Rectal smooth muscle tissue (tissue), 1 donor: ENCODE data around the gene NR2C2.

Experiments used
- H3K27ac ChIP-seq: one replicate; pipeline ENCODE4 v1.7.0; 2013; ENCODE audit warnings: low read depth, low read length, inconsistent platforms
- H3K27me3 ChIP-seq: one replicate; pipeline ENCODE4 v1.7.0; 2013; ENCODE audit warnings: low read length; ENCODE audit not compliant: control insufficient read depth, insufficient read depth
- H3K36me3 ChIP-seq: one replicate; pipeline ENCODE4 v1.7.0; 2013; ENCODE audit warnings: low read length; ENCODE audit not compliant: control insufficient read depth, insufficient read depth
- H3K4me1 ChIP-seq: one replicate; pipeline ENCODE4 v1.7.0; 2013; ENCODE audit warnings: low read length; ENCODE audit not compliant: control insufficient read depth, insufficient read depth
- H3K4me3 ChIP-seq: one replicate; pipeline ENCODE4 v1.7.0; 2013; ENCODE audit warnings: low read length
- H3K9ac ChIP-seq: one replicate; pipeline ENCODE4 v1.7.0; 2013; ENCODE audit warnings: low read length

NR2C2 gene

GRCh38 chr3:14913071-14913925, 34.1 kb upstream of the NR2C2 start:
- Histone ChIP-seq H3K27ac (no peak overlapping the region), H3K4me3 (no peak overlapping the region), H3K27me3 (no peaks in the 10 kb centered on the region), H3K9ac (no peak overlapping the region), H3K36me3 (peaks cover 7% of the 10 kb centered on the region), H3K4me1 (no peaks in the 10 kb centered on the region)

DNA sequence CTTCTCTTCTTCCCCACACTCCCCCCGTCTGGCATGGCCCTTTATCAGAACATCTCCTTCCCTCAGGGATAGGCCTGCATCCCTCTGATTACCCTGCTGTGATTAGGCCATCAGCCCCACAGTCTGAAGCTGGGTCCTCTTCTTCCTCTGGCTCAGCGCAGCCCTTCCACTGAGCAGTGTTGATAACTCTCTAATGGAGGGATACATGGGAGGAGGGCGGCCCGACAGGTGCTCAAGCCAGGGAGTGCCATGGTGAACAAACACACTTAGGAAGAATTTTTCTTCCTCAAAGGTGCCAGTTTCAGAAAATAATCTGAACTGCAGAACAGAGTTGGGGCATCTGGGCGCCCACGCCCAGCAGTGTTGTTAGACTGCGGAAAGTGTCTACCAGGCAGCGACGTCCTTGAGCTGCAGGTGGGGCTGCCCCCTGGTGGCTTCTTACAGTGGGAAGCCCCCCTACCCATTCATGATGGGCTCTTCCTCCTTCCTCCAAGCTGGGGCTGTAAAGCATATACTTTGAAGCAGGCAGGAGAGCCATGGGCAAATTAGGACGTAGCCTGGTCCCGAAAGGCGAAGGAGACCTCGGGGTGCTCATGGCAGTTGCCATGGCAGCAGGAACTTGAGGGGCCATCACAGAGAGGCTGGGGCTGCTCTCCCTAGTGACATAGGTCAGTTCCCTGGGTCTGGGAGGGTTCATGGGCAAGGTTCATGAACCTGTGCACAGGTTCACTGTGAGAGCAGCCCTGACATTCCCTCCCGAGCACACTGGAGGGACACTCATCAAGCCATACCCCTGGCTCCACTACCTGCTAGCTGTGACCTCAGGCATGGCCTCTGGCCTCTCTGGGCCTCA, 33.2 kb upstream of the NR2C2 start:
- Histone ChIP-seq H3K36me3 (peaks cover 7% of the 10 kb centered on the region), H3K4me3 (no peak overlapping the region), H3K27me3 (no peaks in the 10 kb centered on the region), H3K27ac (no peak overlapping the region), H3K9ac (no peak overlapping the region), H3K4me1 (no peaks in the 10 kb centered on the region)

GRCh38 chr3:14914779-14915117, 32.6 kb upstream of the NR2C2 start:
- no peak overlapping the region for H3K4me3 ChIP-seq
- H3K9ac ChIP-seq, result no peak overlapping the region
- no peak overlapping the region for H3K27ac ChIP-seq
- no peaks in the 10 kb centered on the region for H3K4me1 ChIP-seq
- peaks cover 7% of the 10 kb centered on the region for H3K36me3 ChIP-seq
- no peaks in the 10 kb centered on the region for H3K27me3 ChIP-seq

- Histone ChIP-seq H3K27ac (no peak overlapping the region), H3K4me3 (no peak overlapping the region), H3K36me3 (peaks cover 7% of the 10 kb centered on the region), H3K4me1 (no peaks in the 10 kb centered on the region), H3K9ac (no peak overlapping the region), H3K27me3 (no peaks in the 10 kb centered on the region)
Measured at GRCh38 chr3:14915636-14916222, 31.7 kb upstream of the NR2C2 start.

DNA sequence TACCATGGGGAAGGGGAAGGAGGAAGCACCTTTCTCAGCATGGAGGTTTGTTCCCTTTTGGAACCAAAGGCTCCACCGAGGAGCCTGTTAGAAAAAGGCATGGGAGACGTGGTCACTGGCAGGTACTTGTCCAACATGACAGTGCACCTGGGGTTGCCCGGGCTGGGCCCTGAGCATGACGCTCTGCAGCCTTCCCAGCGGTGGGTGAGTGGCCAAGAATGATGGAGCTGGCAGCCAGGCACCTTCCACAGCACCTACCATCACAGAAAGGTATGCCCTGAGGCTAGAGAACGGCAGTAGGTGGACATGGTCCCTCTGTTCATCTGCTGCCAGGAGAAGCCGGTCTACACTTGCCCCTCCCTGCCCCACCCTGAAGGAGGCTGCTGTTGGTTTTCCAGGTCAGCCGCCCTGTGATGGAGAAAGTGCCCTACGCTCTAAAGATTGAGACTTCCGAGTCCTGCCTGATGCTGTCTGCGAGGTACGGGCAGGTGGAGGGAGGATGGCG, 29.0 kb upstream of the NR2C2 start:
- H3K27me3 ChIP-seq, result no peaks in the 10 kb centered on the region
- no peaks in the 10 kb centered on the region for H3K36me3 ChIP-seq
- H3K9ac ChIP-seq, result no peak overlapping the region
- H3K4me1 ChIP-seq, result no peaks in the 10 kb centered on the region
- H3K4me3 ChIP-seq, result no peak overlapping the region
- H3K27ac ChIP-seq, result no peak overlapping the region

DNA sequence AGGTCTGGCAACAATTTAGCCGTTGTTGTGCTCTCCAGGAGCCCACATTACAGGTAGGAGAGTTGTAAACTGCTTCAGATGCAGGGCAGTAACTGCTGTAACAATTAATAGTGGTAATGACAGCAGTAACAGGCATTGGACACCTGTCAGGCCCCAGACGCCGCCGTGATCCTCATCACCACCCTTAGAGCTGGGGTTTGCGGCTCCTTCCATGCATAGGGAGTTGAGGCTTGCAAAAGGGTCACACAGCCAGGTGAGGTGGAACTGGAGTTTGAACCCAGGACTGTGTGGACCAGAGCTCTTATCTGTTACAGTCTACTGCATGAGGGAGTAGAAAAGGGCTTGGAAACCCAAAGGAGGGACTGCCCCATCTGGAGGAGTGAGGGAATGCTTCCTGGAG, 26.8 kb upstream of the NR2C2 start:
- no peak overlapping the region for H3K27ac ChIP-seq
- H3K4me1 ChIP-seq, result no peaks in the 10 kb centered on the region
- no peak overlapping the region for H3K4me3 ChIP-seq
- no peak overlapping the region for H3K9ac ChIP-seq
- H3K27me3 ChIP-seq, result no peaks in the 10 kb centered on the region
- no peaks in the 10 kb centered on the region for H3K36me3 ChIP-seq

- H3K4me3 ChIP-seq, result no peak overlapping the region
- no peak overlapping the region for H3K9ac ChIP-seq
- H3K36me3 ChIP-seq, result no peaks in the 10 kb centered on the region
- H3K27ac ChIP-seq, result no peak overlapping the region
- no peaks in the 10 kb centered on the region for H3K4me1 ChIP-seq
- H3K27me3 ChIP-seq, result no peaks in the 10 kb centered on the region
Measured at GRCh38 chr3:14921034-14921616, 26.3 kb upstream of the NR2C2 start.

DNA sequence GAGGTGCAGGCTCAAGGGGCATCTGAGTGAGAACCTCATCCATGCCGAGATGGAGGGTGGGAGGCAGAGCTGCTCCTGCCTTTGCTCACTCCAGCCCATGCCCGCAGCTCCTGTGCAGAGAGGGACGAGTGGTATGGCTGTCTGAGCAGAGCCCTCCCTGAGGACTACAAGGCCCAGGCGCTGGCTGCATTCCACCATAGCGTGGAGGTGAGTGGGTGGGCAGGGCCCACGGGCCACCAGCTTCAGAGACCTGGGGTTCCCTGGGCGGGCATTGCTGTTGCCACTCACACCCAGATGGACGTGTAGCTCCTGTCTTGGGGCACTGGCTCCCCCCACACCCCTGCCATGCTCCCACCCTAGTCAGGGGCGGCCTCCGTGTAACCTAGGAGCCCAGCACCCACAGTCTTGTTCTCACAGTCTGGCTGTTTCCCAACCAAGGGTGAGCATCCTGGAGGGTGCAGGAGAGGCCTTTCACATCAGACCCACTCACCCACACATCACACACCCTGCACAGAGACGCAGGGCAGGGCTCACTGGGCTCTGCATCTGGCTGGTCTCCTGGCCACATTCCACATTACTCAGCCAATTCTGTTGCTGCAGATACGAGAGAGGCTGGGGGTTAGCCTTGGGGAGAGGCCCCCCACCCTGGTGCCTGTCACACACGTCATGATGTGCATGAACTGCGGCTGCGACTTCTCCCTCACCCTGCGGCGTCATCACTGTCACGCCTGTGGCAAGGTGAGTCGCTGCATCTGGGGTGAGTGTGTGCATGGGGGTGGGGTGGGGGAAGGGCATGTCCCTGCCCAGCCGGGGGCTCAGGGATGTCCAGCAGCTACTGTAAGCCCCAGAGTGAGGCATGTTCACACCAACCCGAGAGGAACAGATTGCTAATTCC, 25.3 kb upstream of the NR2C2 start:
- H3K9ac ChIP-seq, result no peak overlapping the region
- no peaks in the 10 kb centered on the region for H3K36me3 ChIP-seq
- H3K27ac ChIP-seq, result no peak overlapping the region
- no peaks in the 10 kb centered on the region for H3K27me3 ChIP-seq
- no peaks in the 10 kb centered on the region for H3K4me1 ChIP-seq
- H3K4me3 ChIP-seq, result no peak overlapping the region

GRCh38 chr3:14922863-14923262, 24.5 kb upstream of the NR2C2 start:
- Histone ChIP-seq H3K27ac (no peak overlapping the region), H3K27me3 (no peaks in the 10 kb centered on the region), H3K4me1 (no peaks in the 10 kb centered on the region), H3K9ac (no peak overlapping the region), H3K4me3 (no peak overlapping the region), H3K36me3 (no peaks in the 10 kb centered on the region)

GRCh38 chr3:14923476-14923875, 23.9 kb upstream of the NR2C2 start:
- H3K9ac ChIP-seq, result no peak overlapping the region
- no peaks in the 10 kb centered on the region for H3K27me3 ChIP-seq
- no peaks in the 10 kb centered on the region for H3K36me3 ChIP-seq
- no peaks in the 10 kb centered on the region for H3K4me1 ChIP-seq
- H3K4me3 ChIP-seq, result no peak overlapping the region
- no peak overlapping the region for H3K27ac ChIP-seq

DNA sequence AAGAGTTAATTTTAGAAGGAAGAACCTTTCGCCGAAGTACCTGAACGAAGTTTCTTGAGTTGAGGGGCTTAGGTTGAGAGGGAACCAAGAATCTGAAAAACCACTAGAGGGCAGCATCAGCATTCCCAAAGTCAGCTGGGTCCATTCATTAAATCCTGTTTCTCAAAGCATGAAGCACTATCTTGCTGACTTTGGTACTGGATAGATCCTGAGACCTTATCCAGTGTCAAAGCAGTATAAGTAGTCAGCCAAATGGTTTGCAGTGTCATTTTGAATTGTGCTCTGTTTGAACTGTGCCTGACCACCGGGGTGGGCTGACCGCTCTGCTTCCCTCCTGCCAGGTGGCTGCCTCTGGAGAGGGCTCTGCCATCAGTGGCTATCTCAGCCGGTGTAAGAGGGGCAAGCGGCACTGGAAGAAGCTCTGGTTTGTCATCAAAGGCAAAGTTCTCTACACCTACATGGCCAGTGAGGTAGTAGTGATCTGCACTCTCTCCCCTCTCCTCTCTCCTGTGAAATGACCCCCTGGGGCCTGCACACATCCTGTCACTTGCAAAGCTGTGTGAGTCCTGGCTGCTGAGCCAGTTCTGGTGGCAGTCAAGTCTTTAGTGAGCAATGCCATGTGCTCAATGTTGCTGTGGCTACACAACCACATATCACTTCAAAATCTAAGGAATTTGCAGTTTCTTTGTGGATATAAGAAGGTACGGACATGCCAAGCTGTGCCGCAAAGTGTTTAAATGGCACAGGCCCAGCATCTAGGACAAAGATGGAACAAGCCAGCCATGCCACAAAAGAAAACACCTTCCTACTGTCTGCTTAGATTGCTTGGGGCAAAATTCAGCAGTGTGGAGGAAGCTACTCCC, 21.4 kb upstream of the NR2C2 start:
- no peaks in the 10 kb centered on the region for H3K36me3 ChIP-seq

More for the DNA sequence above, 21.4 kb upstream of the NR2C2 start:
- no peaks in the 10 kb centered on the region for H3K27me3 ChIP-seq
- no peak overlapping the region for H3K9ac ChIP-seq
- no peaks in the 10 kb centered on the region for H3K4me1 ChIP-seq
- no peak overlapping the region for H3K4me3 ChIP-seq
- no peak overlapping the region for H3K27ac ChIP-seq
